Stimulated activated CD4-positive, alpha-beta T cell treated with anti-CD3 and anti-CD28 coated beads, Interleukin-15, amount 100 ng/mL, for 24 hours (primary cell): ENCODE measurements around the gene CARF.
"Not testable (repeated sequence)": the region's sequence is repeated elsewhere in the genome, so short reads cannot be mapped to it uniquely, and the experiment has no call there.

Experiments used
- DNase-seq: peaks from one replicate; pipeline ENCODE4 v3.0.0-alpha.2; 2020

The CARF gene

DNA sequence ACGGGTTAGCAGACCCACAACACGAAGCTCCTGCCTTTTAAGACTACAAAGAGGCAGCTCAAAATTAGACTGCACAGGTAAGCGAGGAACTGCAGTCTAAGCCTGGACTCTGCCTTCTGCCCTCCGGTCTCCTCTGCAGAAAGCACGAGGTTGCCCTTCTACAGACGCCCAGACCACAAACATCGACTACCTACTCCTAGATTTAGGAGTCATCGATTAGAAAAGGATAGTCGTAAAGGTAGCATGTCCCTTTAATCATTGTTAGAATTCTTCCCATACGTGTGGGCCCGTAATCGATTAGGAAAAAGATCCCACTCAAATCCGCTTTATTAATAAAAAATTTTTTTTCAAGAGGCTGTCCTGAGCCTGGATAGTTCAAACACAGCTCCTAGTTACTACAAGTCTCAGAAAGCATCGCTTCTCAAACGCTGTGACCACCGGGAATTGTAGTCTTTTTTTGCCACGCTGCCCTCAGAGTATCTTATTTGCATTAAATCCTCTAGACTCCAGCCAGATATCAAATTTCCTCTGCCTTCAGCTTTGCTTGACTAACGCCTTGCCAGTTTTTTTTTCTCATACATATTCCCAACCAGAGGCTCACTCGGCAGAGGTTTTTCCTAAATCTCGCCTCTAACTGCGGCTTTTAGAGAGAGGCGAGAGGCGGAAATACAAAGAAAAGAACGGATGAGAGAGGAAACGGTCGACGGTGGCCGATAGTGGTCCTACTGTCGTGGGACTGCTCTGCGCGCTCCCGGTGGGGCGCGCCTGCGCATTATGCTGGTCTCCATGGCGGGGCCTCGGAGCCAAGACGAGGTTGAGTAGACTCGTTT, at the start of gene CARF, which contains the start of gene WDR12:
Gene CARF (plus strand): TSS at position 764 of the 830 bp plus-strand sequence. CDS start 29,628 bp downstream, outside the sequence.
Gene WDR12 (minus strand): TSS at position 162 of the 830 bp plus-strand sequence. CDS start 197 bp downstream, outside the sequence.
- peak; percentile 94 for DNase-seq

GRCh38 chr2:202870431-202871299, 41.4 kb upstream of the CARF start:
- peak; percentile 75 for DNase-seq

DNA sequence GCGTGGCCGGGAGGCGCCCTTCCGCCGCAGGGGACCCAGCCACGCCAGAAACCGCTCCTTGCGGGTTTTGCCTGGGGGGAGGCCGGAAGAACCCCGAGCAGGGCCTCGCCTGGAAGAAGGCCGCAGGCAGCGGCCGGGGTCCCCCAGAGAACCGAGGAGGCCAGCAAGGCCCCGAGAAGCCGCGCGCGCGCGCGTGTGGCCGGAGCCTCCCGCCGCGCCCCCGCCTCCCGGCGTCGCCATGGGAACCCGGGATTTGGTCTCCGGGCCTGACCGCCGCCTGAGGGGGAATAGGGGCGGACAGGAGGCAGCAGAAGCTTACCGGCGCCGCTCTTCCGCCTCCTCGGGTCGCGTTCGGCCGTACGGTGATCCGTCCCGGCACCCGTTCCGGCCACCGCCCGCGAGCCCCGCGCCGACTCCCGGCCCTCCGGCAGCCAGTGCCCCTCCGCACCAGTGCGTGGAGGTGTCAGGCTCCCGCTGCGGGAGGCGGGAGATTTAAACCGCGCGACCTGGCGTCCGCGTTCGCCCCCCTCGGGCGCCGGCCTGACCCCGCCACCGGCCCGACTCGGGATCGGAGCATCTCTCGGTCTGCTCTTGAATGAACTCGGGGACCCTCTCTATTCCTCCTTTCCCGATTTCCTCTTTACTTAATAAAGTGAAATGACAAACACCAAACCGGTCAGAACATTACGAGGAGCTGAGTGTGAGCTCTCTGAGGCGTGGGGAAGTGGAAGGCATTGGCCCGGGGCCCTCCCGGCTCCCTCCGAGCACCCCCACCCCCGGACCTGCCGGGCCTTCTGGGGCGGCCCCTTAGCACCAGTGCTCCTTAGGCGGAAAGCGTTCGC, 40.6 kb upstream of the CARF start, which contains the start of gene ICA1L:
Gene ICA1L (minus strand): TSS at position 467 of the 842 bp plus-strand sequence. CDS start 42,757 bp downstream, outside the sequence.
- peak; percentile 78 for DNase-seq

GRCh38 chr2:202877699-202878098, 34.4 kb upstream of the CARF start:
- no peak for DNase-seq

GRCh38 chr2:202881570-202881969, 30.5 kb upstream of the CARF start:
- DNase-seq = no peak

DNA sequence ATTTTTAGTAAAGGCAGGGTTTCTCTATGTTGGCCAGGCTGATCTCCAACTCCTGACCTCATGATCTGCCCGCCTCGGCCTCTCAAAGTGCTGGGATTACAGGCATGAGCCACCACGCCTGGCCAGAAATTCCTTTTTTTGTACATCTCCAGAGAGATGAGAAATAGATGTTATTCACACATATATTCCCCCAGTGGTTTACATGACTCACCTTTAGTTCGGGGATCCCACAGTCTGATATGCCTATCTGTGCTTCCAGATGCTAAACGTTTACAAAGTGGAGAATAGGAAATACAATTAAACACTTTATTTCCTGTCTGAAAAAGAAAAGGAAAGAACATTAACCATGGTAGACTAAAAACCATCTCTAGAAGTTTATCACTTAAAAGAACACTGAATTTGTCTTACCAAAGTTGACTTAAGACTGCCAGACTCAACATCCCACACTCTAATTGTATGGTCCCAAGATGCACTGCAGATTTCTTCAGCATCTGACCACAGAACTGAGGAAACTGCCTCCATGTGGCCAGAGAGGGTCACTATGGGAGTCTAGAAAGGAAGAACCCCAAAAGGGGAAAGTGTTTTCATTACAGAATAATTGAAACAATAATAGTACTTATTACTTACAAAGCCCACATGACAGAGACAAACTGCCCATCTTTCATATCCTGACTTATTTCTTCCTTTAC, 27.9 kb upstream of the CARF start:
- no peak for DNase-seq

GRCh38 chr2:202885190-202885589, 26.9 kb upstream of the CARF start:
- no peak for DNase-seq

DNA sequence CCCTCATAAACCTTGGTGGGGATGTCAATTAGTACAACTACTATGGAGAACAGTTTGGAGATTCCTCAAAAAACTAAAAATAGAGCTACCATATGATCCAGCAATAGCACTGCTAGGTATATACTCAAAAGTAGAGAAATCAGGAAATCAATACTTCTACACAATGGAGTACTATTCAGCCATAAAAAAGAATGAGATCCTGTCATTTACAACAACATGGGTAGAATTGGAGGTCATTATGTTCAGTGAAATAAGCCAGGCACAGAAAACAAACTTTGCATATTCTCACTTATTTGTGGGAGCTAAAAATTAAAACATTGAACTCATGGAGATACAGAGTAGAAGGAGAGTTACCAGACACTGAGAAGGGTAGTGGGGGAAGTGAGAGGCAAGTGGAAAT, 6.6 kb upstream of the CARF start:
- DNase-seq = not testable (repeated sequence)

GRCh38 chr2:202908186-202908585, 3.9 kb upstream of the CARF start:
- DNase-seq = no peak

- DNase-seq = no peak
Observed at GRCh38 chr2:202909394-202910192, 2.5 kb upstream of the CARF start.

DNA sequence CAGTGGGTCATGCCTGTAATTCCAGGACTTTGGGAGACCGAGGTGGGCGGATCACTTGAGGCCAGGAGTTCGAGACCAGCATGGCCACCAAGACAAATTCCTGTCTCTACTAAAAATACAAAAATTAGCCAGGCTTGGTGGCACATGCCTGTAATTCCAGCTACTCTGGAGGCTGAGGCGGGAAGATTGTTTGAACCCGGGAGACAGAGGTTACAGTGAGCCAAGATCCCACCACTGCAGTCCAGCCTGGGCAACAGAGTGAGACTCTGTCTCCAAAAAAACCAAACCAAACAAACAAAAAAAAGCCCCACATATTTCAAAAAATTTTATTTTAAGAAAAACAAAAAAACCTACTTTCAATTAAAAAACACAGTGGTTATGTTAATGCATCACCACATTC, 1.8 kb upstream of the CARF start:
- DNase-seq = not testable (repeated sequence)

DNA sequence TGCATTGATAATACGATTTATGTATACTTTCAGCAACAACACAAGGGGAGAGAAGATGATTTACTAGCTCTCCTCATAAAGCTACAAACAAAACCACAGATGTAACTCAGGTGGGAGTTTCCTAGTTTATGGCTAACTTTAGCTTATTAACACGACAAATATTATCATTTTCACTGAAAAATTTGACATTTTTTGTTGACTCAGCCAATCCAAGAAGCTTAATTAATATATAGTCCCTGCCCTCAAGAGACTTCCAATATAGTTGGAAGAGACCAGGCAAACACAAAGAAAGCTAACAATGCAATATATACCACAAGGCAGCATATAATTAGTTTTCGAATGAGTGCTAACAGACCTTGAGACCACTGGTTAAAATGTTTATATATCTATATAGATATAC, 1.4 kb upstream of the CARF start:
- no peak for DNase-seq

- no peak for DNase-seq
Observed at GRCh38 chr2:202911203-202911511, 918 bp upstream of the CARF start.

DNA sequence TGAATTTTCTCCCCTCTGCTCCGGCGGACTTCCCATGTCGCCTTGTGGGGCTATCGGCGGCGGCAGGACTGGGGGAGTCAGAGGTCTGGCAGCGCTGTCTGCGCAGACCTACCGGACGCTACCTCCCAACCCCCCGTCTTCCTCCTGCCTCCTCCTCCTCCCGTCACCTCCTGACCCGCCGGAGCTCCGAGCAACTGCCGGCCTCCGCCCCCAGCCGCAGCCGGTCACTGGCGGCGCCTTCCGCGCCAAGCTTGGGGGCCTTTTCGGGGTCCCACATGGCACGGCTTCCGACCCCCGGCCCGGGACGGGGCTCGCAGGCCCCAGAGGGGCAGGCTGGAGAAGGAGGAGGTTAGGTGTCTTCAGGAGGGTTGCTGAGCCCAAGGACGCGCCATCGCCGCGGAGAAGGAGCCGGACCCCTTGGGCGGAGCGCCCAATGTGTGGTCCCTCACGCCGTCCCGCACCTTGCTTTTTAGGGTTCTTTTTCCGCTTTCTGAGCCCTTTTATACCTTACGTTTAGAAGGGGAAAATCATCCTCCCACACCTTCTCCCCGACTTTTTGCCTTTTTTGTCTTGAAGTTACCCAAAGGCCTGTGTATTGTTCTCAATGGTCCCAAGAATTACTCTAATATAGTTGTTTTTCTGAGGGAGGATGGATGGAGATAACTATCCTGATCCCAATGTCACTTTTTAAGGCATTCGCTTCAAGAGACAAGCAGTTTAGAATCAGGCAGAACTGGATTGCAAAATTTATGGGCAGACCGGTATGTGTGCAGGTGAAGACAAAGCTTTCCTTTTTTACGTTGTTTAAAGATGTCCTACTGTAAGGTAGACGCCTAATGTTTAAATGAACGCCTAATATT, 497 bp downstream of the CARF start:
- DNase-seq = not testable (repeated sequence)

- no peak for DNase-seq
Observed at GRCh38 chr2:202918860-202919259, 6.8 kb downstream of the CARF start.

DNA sequence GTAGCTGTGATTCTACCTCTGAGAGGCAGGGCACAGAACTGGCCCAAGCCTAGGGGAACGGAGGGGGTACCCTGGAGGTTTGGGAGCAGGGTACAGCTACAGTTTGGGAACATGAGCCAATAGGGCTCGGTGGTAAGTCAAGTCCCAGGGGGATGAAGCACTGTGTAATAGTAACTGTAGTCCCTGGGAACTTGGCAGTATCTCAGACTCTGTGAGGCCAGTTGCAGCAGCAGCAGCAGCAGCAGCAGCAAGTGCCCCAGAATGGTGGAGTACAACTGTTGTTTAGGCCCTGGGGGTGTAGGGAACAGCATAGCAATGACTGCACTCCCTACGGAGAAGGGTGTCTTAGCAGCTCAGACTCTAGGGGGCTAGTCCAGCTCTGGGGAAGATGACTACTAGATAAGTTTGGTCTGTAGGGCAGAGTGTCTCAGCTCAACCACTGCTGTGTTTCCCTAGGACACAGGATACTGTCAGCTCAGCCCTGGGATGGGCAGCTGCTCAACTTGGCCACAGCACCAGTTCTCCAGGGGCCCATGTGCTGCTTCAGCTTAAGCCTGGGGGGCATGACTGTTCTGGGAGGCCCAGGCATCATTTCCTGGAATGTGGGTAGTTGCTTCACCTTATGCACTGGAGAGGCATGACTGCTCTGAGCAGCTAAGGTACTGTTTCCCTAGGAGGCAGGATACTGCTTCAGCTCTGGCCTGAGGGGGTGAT, 20.5 kb downstream of the CARF start:
- no peak for DNase-seq

- DNase-seq = no peak
Observed at GRCh38 chr2:202933139-202933510, 21.1 kb downstream of the CARF start.

DNA sequence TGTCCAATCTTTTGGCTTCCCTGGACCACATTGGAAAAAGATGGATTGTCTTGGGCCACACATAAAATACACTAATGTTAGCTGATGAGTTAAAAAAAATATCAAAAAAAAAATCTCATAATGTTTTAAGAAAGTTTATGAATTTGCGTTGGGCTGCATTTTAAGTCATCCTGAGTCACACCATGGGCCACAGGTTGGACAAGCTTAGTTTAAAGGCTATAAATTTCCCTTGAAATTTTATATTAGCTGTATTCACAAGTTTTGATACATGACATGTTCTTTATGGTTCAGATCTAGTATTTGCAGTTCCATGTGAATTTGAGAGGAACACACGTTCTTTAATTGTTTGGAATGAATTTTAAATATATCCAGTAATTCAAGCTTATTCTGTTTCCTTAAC, 21.9 kb downstream of the CARF start:
- DNase-seq = no peak

DNA sequence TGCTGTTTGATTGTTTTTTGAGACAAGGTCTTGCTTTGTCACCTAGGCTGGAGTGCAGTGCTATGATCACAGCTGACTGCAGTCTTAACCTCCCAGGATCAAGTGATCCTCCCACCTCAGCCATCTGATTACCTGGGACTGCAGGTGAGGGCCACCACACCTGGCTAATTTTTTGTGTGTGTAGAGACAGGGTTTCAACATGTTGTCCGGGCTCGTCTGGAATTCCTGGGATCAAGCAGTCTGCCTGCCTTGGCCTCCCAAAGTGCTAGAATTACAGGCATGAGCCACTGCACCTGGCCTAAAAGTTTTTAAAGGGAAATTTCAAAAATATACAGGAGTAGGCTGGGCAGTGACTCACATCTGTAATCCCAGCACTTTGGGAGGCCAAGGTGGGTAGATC, 22.4 kb downstream of the CARF start:
- no peak for DNase-seq

- no peak for DNase-seq
Observed at GRCh38 chr2:202938960-202939359, 26.9 kb downstream of the CARF start.
